Pancreas (tissue), 10 donors: ENCODE results near the gene FRMD4A. TPM values are rescaled to one million over a fixed set of nuclear protein-coding genes. Genes with fewer than 3 reads are reported as not detected.
A peak's percentile ranks its signal among the peaks of the same experiment; 100 is the strongest.

ENCODE experiments used
- ATAC-seq, 4 donors: fragments of 200-7000 bp; cut with Tn5 transposase; one replicate each; pipeline versions ENCODE4 v1.8.0 to v1.9.1; 2020; ENCODE audit warnings: mild to moderate bottlenecking in 4 of 4, moderate library complexity in 4 of 4
- DNase-seq, 6 donors: peaks; one replicate each; pipeline ENCODE4 v3.0.0-alpha.2; 2020
- FAIRE-seq: peaks from 2 replicates; lab custom pipeline; 2012; peaks lifted over from hg19 to GRCh38; lab: Jason Lieb, UNC
- H3K27ac ChIP-seq, 4 donors: fragments of 200-600 bp; sonication (generic); 1 replicate in 3 of 4; 2 replicates in 1 of 4; pipeline versions ENCODE4 v1.5.0 to v1.8.0; 2020
- H3K27me3 ChIP-seq, 4 donors: fragments of 200-600 bp; one replicate each; pipeline ENCODE4 v1.8.0; 2021
- H3K36me3 ChIP-seq, 3 donors: fragments of 200-600 bp; sonication (generic) in 1 of 3; one replicate each; pipeline versions ENCODE4 v1.5.0 to v1.8.0; 2020 to 2021
- H3K4me1 ChIP-seq, 3 donors: fragments of 200-600 bp; one replicate each; pipeline ENCODE4 v1.8.0; 2021
- H3K4me3 ChIP-seq, 4 donors: fragments of 200-600 bp; sonication (generic) in 2 of 4; one replicate each; pipeline versions ENCODE4 v1.5.0 to v1.8.0; 2020 to 2021
- H3K9me3 ChIP-seq, 4 donors: fragments of 200-600 bp; one replicate each; pipeline ENCODE4 v1.8.0; 2021
- CTCF ChIP-seq, 4 donors: fragments of 200-600 bp; sonication (generic) in 3 of 4; IDR thresholded peaks; one replicate each; pipeline versions ENCODE4 v1.5.0 to v1.8.0; 2021; ENCODE audit warnings: antibody characterized with exemption in 4 of 4
- WGBS, 2 donors: extraction: QIAGEN DNeasy Blood & Tissue Kit; methylation state at CpG; one replicate each; pipeline ENCODE4 v1.1.7; 2013; 5-methylcytosine and 5-hydroxymethylcytosine counted together
- intact Hi-C, 3 donors: fragments of 100-400 bp; cut with DNase I; formaldehyde crosslinking; loops; one replicate each; pipeline versions ENCODE4 v1.11.1 to v1.14.2; 2022
- polyA plus RNA-seq, 2 donors: library from polyadenylated mRNA; stranded (reverse); fragments of 200-250 nt; gene quantifications; one replicate each; pipeline ENCODE4 v1.2.3, GENCODE V29; 2013
- total RNA-seq, 6 donors: library from RNA; stranded (reverse); fragmentation: NEBNext Ultra II Directional in 4 of 6; extraction: Animal tissue kit (Norgen Biotek cat#: 25700) in 4 of 6; gene quantifications; one replicate each; pipeline versions ENCODE4 v1.2.1 to v1.2.4, GENCODE V29; 2021 to 2023
- donor health status: healthy with polysubstance abuse.
- donor health status: DM: no; HTN: no; CAD: no; lungs with moderate emphysema.
- donor health status: DM: no; HTN: no; CAD: no.
- donor health status: control.
- donor health status: control.
- donor health status: Bipolar disorder and iron deficiency.
- donor health status: DM: yes; HTN: yes; CAD: no.
- donor health status: DM: no; HTN: no; CAD: no.
- donor health status: DM: no; HTN: no; CAD: no.
- donor health status: DM: yes; HTN: yes; CAD: no.

The FRMD4A gene
- total and polyA plus RNA-seq, 8 donors: 13.5 to 27.5 (median 18.7) TPM

- DNase-seq (no peak), FAIRE-seq (no peak), ATAC-seq (peak in 1 of 4 donors; percentile 38)
- no peaks in the 10 kb centered on the region for H3K27me3 ChIP-seq
- H3K9me3 ChIP-seq: no peaks in the 10 kb centered on the region
- H3K36me3 ChIP-seq: no peaks in the 10 kb centered on the region
- no peaks in the 10 kb centered on the region for H3K4me1 ChIP-seq
- TF ChIP-seq CTCF (IDR thresholded peaks at IDR 0.05): no peak
- intact Hi-C loops: no loop called here
- 76 to 88% methylated on average over 4 of the region's 4 CpGs for WGBS, 2 donors
- peak overlapping the region in 1 of 4 donors; percentile 8 for H3K27ac ChIP-seq
- H3K4me3 ChIP-seq: no peak overlapping the region
These were observed 308.7 kb downstream of the FRMD4A start for GRCh38 chr10:14022052-14022451.

GRCh38 chr10:14020037-14020664, 310.6 kb downstream of the FRMD4A start:
- FAIRE-seq (no peak), ATAC-seq (no peak), DNase-seq (no peak)
- intact Hi-C loops: no loop called here
- Histone ChIP-seq H3K4me1 (no peaks in the 10 kb centered on the region), H3K4me3 (no peak overlapping the region), H3K27me3 (no peaks in the 10 kb centered on the region), H3K36me3 (no peaks in the 10 kb centered on the region), H3K27ac (no peak overlapping the region), H3K9me3 (no peaks in the 10 kb centered on the region)
- no peak for TF ChIP-seq CTCF (IDR thresholded peaks at IDR 0.05)
- 88 to 92% methylated on average over 9 of the region's 9 CpGs for WGBS, 2 donors

- H3K4me1 ChIP-seq: no peaks in the 10 kb centered on the region
- no peak overlapping the region for H3K27ac ChIP-seq
- no peaks in the 10 kb centered on the region for H3K27me3 ChIP-seq
- ATAC-seq: no peak
- intact Hi-C loops: no loop called here
- no peaks in the 10 kb centered on the region for H3K9me3 ChIP-seq
- H3K36me3 ChIP-seq: no peaks in the 10 kb centered on the region
- 52 to 58% methylated on average over 3 of the region's 3 CpGs for WGBS, 2 donors
- DNase-seq: no peak
- no peak overlapping the region for H3K4me3 ChIP-seq
- TF ChIP-seq CTCF (IDR thresholded peaks at IDR 0.05): no peak
- FAIRE-seq: no peak
These were observed 313.3 kb downstream of the FRMD4A start for GRCh38 chr10:14017467-14017866.

- H3K4me1 ChIP-seq: no peaks in the 10 kb centered on the region
- no peak overlapping the region for H3K4me3 ChIP-seq
- intact Hi-C loops: no loop called here
- H3K36me3 ChIP-seq: no peaks in the 10 kb centered on the region
- ATAC-seq (no peak), DNase-seq (no peak), FAIRE-seq (no peak)
- H3K9me3 ChIP-seq: no peaks in the 10 kb centered on the region
- no peaks in the 10 kb centered on the region for H3K27me3 ChIP-seq
- TF ChIP-seq CTCF (IDR thresholded peaks at IDR 0.05): no peak
- no peak overlapping the region for H3K27ac ChIP-seq
- 75 to 80% methylated on average over 6 of the region's 6 CpGs for WGBS, 2 donors
These were observed 313.8 kb downstream of the FRMD4A start for GRCh38 chr10:14016931-14017333.

GRCh38 chr10:14016011-14016536, 314.6 kb downstream of the FRMD4A start:
- intact Hi-C loops: no loop called here
- no peaks in the 10 kb centered on the region for H3K27me3 ChIP-seq
- no peak for TF ChIP-seq CTCF (IDR thresholded peaks at IDR 0.05)
- FAIRE-seq: no peak
- 74% methylated on average over 8 of the region's 8 CpGs for WGBS, 2 donors
- no peak overlapping the region for H3K4me3 ChIP-seq
- no peak overlapping the region for H3K27ac ChIP-seq
- H3K36me3 ChIP-seq: no peaks in the 10 kb centered on the region
- H3K9me3 ChIP-seq: no peaks in the 10 kb centered on the region
- H3K4me1 ChIP-seq: no peaks in the 10 kb centered on the region
- ATAC-seq: peak in 3 of 4 donors; percentile 30 to 82 (median 74)
- peak in 1 of 6 donors; percentile 53 for DNase-seq
